OCI-LY7 (cell line): ENCODE measurements around the gene SHC2. TPM values are rescaled to one million over a fixed set of nuclear protein-coding genes. Genes with fewer than 3 reads are reported as not detected.
A peak's percentile ranks its signal among the peaks of the same experiment; 100 is the strongest.

Experiments
- BruUV-seq: library from RNA; stranded (reverse); fragments of 400-500 nt; replicated peaks from 2 replicates; lab custom pipeline; 2021; lab: Mats Ljungman, UMichigan
- CTCF ChIA-PET: fragments of 300-600 bp; sonication (Branson Sonifier 250); formaldehyde crosslinking; loops from one replicate; lab custom pipeline; 2022; ENCODE audit warnings: antibody characterized with exemption; ENCODE audit not compliant: unreplicated experiment; lab: Charles Lee
- POLR2A ChIA-PET: fragments of 300-600 bp; sonication (Branson Sonifier 250); formaldehyde crosslinking; loops from one replicate; lab custom pipeline; 2022; ENCODE audit warnings: antibody characterized with exemption; lab: Charles Lee
- DNase-seq: peaks from one replicate; pipeline ENCODE4 v3.0.0-alpha.2; 2015; ENCODE audit warnings: low spot score
- H2AFZ ChIP-seq: fragments of 200-600 bp; sonication (generic), shearing (Covaris generic); 2 replicates; pipeline ENCODE4 v1.6.1; 2014; ENCODE audit warnings: mild to moderate bottlenecking, antibody characterized with exemption, low read length, moderate library complexity
- H3K27ac ChIP-seq: fragments of 200-600 bp; sonication (generic); 2 replicates; pipeline ENCODE4 v1.5.1; 2014; ENCODE audit warnings: mixed run types, low read depth, mild to moderate bottlenecking, moderate library complexity, low read length, inconsistent platforms; ENCODE audit not compliant: poor library complexity, severe bottlenecking
- H3K36me3 ChIP-seq: fragments of 200-600 bp; sonication (generic); 2 replicates; pipeline ENCODE4 v1.6.1; 2014; ENCODE audit warnings: mild to moderate bottlenecking, antibody characterized with exemption, low read length, moderate library complexity, mixed read lengths; ENCODE audit not compliant: insufficient read depth
- H3K4me1 ChIP-seq: fragments of 200-600 bp; sonication (generic); 2 replicates; pipeline ENCODE4 v1.5.1; 2014; ENCODE audit warnings: mild to moderate bottlenecking, low read length; ENCODE audit not compliant: insufficient read depth, poor library complexity, severe bottlenecking
- H3K4me2 ChIP-seq: fragments of 200-600 bp; sonication (generic); 2 replicates; pipeline ENCODE4 v1.6.1; 2014; ENCODE audit warnings: mild to moderate bottlenecking, low read length
- H3K4me3 ChIP-seq: fragments of 200-600 bp; sonication (generic); 2 replicates; pipeline ENCODE4 v1.5.1; 2014; ENCODE audit warnings: mild to moderate bottlenecking, low read depth, low read length; ENCODE audit not compliant: poor library complexity, severe bottlenecking
- H3K79me2 ChIP-seq: fragments of 200-600 bp; sonication (generic); 2 replicates; pipeline ENCODE4 v1.6.1; 2016; ENCODE audit warnings: low read depth, mild to moderate bottlenecking, low read length, moderate library complexity, mixed read lengths; ENCODE audit not compliant: insufficient read depth
- H3K9me2 ChIP-seq: fragments of 200-600 bp; sonication (generic); 2 replicates; pipeline ENCODE4 v1.6.1; 2016; ENCODE audit warnings: mild to moderate bottlenecking, low read length, mixed read lengths; ENCODE audit not compliant: insufficient read depth
- H3K9me3 ChIP-seq: fragments of 200-600 bp; sonication (generic); 2 replicates; pipeline ENCODE4 v1.6.1; 2014; ENCODE audit warnings: mild to moderate bottlenecking, mixed run types, low read length, mixed read lengths
- H4K20me1 ChIP-seq: fragments of 200-600 bp; sonication (generic); 2 replicates; pipeline ENCODE4 v1.6.1; 2014; ENCODE audit warnings: mild to moderate bottlenecking, antibody characterized with exemption, low read length, moderate library complexity, mixed read lengths; ENCODE audit not compliant: insufficient read depth
- EZH2phosphoT487 ChIP-seq: fragments of 200-600 bp; sonication (generic); IDR thresholded peaks from 2 replicates; pipeline ENCODE4 v1.6.1; 2018; ENCODE audit warnings: low read depth, borderline replicate concordance, mild to moderate bottlenecking, mixed run types, antibody characterized with exemption, low read length, moderate library complexity, mixed read lengths
- intact Hi-C: fragments of 100-400 bp; cut with micrococcal nuclease; formaldehyde crosslinking; loops from one replicate; pipeline ENCODE4 v1.10.0; 2022; ENCODE audit not compliant: unreplicated experiment
- total RNA-seq, 2 experiments: library from RNA; depleted of rRNA in 1 of 2; stranded (reverse); fragments of >200 nt in 1 of 2; shearing (Covaris generic) in 1 of 2; gene quantifications; 2 replicates each; pipeline ENCODE4 v1.2.3, GENCODE V29; 2014 to 2022
- TF ChIP-seq, protein P1 (sequence below): fragments of 200-600 bp; sonication (generic); conservative IDR thresholded peaks from 2 replicates; pipeline ENCODE4 v1.5.1; 2014; ENCODE audit warnings: mild to moderate bottlenecking, antibody characterized with exemption, low read length, moderate library complexity, mixed read lengths

Gene SHC2
- total RNA-seq, 2 experiments from 2014 or later: 0.28 to 0.65 TPM

DNA sequence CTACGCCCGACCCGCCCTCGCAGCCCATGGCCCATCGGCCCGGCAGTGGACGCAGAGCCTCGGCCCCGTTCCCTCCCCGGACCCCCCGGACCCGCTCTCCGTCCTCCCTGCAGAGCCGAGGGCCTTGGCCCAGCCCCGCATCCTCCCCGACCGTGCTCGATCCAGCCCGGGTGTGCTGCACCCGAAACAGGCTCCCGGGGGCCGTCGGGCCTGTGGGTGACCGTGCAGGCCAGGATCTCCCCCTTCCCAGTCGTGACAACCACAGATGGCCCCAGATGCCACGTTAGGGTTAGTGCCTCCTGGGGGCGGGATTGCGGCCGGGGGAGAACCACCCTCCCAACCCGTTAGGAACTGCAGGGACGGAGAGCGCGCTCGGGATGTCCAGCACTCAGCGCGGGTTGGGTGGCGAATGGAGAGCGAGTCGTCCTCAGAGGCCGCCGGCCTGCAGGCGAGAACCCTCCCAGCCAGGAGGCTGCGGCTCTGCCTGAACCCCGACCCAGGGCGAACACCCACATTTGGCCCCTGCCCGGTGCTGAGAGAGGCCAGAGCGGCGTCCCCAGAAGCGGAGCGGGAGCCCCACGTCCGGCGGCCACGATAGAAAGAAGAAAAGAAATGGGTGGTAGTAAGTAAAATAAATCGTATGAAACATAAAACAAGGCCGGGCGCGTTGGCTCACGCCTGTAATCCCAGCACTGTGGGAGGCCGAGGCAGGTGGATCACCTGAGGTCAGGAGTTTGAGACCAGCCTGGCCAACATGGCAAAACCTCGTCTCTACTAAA, 28.8 kb upstream of the SHC2 start:
- peak overlapping the region; percentile 96 for H3K4me3 ChIP-seq
- TF ChIP-seq, protein P1, sequence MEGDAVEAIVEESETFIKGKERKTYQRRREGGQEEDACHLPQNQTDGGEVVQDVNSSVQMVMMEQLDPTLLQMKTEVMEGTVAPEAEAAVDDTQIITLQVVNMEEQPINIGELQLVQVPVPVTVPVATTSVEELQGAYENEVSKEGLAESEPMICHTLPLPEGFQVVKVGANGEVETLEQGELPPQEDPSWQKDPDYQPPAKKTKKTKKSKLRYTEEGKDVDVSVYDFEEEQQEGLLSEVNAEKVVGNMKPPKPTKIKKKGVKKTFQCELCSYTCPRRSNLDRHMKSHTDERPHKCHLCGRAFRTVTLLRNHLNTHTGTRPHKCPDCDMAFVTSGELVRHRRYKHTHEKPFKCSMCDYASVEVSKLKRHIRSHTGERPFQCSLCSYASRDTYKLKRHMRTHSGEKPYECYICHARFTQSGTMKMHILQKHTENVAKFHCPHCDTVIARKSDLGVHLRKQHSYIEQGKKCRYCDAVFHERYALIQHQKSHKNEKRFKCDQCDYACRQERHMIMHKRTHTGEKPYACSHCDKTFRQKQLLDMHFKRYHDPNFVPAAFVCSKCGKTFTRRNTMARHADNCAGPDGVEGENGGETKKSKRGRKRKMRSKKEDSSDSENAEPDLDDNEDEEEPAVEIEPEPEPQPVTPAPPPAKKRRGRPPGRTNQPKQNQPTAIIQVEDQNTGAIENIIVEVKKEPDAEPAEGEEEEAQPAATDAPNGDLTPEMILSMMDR: no peak
- TF ChIP-seq EZH2phosphoT487: no peak
- H2AFZ ChIP-seq: peak overlapping the region; percentile 73; the same call in 1 of the 2 replicates
- ChIA-PET POLR2A (interaction anchor here (0.9 kb wide), 1 partner anchor 17 kb away, joined by 3 read pairs; no protein-coding TSS in a partner anchor), CTCF (no interaction called here)
- H3K9me3 ChIP-seq: peaks cover 4% of the 10 kb centered on the region
- no peaks in the 10 kb centered on the region for H4K20me1 ChIP-seq
- H3K27ac ChIP-seq: no peak overlapping the region
- no peaks in the 10 kb centered on the region for H3K79me2 ChIP-seq
- H3K4me2 ChIP-seq: peak overlapping the region; percentile 83
- no peaks in the 10 kb centered on the region for H3K9me2 ChIP-seq
- no TSS peak for BruUV-seq
- H3K4me1 ChIP-seq: peaks cover 11% of the 10 kb centered on the region
- peak; percentile 24 for DNase-seq
- no peaks in the 10 kb centered on the region for H3K36me3 ChIP-seq
- intact Hi-C loops: loop anchor here (2.0 kb wide), 1 partner anchor 17 kb away; the partner anchor contains the start of gene TPGS1

DNA sequence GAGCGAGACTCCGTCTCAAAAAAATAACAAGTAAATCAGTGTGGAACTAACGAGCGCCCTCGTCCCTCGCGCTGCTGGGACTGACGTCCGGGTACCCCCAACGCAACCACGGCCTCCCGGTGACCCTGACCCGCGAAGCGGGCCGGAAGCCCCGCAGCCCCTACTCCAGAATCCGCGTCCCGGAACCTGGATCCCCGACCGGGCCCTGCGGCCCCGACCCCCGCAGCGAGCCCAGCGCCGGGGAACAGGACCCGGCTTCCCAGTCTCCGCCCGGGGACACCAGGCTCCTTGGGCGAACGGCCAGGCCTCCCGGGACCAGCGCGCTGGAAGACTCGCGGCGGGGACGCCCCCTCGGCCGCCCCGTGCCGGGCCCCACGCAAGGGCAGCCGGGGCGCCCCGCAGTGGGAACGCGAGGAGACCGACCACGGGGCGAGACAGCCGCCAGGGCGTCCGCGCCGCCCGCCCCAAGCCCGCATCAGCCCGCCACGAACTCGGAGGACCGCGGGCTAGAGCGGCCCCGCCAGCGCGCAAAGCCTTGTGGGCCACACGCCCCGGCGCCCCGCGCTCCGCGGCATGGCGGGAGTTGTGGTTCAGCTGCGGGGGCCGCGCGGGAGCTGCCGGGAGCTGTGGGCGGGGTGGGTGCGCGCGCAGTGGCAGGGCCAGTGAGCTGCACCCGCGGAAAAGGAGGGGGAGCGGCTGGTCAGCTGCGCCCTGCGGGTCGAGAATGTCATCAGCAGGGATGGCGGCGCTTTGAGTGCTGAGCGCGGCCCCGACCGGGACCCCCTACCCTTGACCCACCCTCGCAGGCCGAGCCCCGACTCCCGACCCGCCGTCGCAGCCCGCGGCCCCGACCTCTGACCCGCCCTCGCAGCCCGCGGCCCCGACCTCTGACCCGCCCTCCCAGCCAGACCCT, 27.9 kb upstream of the SHC2 start:
- DNase-seq: peak; percentile 96
- Histone ChIP-seq H3K36me3 (no peaks in the 10 kb centered on the region), H3K4me2 (peak overlapping the region; percentile 83), H3K9me3 (peaks cover 4% of the 10 kb centered on the region), H3K4me3 (peak overlapping the region; percentile 96), H4K20me1 (no peaks in the 10 kb centered on the region), H3K4me1 (peaks cover 11% of the 10 kb centered on the region), H3K79me2 (no peaks in the 10 kb centered on the region), H3K9me2 (no peaks in the 10 kb centered on the region), H2AFZ (peak overlapping the region; percentile 73), H3K27ac (peak overlapping the region; percentile 83)
- POLR2A ChIA-PET: interaction anchor here (0.9 kb wide), 1 partner anchor 17 kb away, joined by 3 read pairs; no protein-coding TSS in a partner anchor
- TF ChIP-seq EZH2phosphoT487: no peak
- TF ChIP-seq, protein P1: peak; percentile 28; the same call in 1 of the 2 replicates
- intact Hi-C loops: loop anchor here (2.0 kb wide), 1 partner anchor 18 kb away; the partner anchor contains the start of gene TPGS1
- CTCF ChIA-PET: no interaction called here
- TSS peak; percentile 87 for BruUV-seq
